ENCODE measurements around the gene TSNAXIP1.

Gene TSNAXIP1

DNA sequence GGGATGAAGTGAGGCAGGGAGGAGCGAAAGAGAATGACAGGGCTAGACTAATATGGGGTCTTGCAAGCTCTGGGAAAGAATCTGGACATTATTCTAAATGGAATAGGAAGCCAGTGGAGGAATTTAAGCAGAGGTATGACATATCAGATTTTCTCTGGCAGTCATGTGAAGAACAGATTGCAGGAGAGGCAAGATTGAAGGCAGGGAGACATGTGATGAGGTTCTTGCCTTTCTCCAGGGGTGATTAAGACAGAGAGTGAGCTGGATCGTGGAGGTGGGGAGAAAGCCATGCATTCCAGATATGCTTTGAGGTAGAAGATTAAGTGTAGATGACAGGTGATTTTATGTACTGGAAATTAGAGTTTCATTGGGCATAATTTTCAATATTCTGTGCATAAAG, 31.1 kb downstream of the TSNAXIP1 start:
- Mint-ChIP-seq H3K27ac (no peak overlapping the region), H3K36me3 (no peaks in the 10 kb centered on the region), H3K4me1 (peaks cover 19% of the 10 kb centered on the region), H3K9me3 (no peaks in the 10 kb centered on the region), H3K4me3 (no peak overlapping the region), H3K27me3 (no peaks in the 10 kb centered on the region)
- ATAC-seq, result no peak

DNA sequence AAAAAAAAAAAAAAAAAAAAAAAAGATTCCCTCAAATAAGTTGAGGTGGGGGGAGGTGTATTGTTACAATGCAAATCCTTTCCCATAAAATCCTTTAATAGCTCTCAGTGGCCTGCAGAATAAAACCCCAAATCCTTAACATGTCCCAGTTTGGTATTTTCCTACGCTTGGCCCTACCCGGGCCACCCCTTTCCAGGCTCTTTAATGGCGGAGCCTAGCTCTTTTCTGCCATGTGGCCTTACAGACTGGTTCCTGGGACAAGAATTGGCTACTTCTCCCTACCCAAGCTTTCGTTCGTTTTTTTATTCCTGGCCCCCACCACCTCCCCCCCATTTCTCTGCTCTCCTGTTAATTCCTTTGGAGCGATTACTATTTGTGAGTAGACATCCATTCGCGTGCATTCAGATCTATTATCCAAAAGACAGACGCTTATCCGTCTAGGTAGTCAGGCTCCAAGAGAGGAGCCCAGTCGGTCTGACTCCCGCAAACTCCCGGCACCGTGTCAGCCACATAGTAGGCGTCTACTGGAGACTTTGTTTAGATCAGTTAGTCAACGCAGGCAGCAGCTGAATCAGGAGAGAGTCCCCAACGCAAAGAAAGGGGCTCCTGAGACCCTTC, 34.6 kb downstream of the TSNAXIP1 start:
- no peaks in the 10 kb centered on the region for H3K27me3 Mint-ChIP-seq
- no peaks in the 10 kb centered on the region for H3K9me3 Mint-ChIP-seq
- ATAC-seq, result no peak
- H3K36me3 Mint-ChIP-seq, result peaks cover 5% of the 10 kb centered on the region
- H3K4me3 Mint-ChIP-seq, result peak overlapping the region; percentile 98
- H3K4me1 Mint-ChIP-seq, result peaks cover 34% of the 10 kb centered on the region
- H3K27ac Mint-ChIP-seq, result peak overlapping the region; percentile 92

DNA sequence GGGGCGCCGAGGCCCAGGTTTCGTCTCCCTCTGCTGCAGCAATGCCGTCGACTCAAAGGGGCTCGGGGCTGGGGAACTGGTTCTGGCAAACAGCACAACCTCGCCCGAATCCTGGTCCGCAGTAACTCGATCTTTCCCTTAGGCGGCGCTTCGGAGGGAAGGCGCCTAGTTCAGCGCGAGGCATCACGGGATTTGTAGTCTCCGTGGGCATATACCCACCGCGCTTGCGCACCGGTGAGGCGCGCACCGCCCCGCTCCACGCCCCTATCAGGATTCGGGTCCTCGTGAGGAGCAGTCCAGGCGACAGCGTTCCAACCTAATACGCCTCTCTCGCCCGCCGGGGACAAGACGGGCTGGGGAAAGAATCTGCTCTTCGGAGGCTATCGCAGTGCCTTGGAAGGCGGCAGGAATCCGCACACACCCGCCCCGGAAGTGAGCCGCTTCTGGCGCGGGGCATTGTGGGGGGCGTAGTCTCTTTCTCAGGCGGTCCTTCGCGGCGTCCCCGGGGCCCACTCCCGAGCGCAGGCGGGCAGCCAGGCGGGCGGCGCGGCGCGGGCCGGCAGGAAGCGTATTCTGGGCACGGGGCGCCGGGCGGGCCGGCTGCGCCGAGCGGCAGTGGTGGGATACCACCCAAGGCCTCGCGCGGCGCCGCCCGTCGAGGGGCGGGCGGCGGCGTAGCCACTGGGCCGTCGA, 35.3 kb downstream of the TSNAXIP1 start, which contains the start of gene THAP11:
Gene THAP11, plus strand, starts transcription at position 505 of the 693 bp plus-strand sequence. CDS start 235 bp downstream, outside the sequence.
- no peaks in the 10 kb centered on the region for H3K27me3 Mint-ChIP-seq
- H3K36me3 Mint-ChIP-seq, result peaks cover 5% of the 10 kb centered on the region
- H3K9me3 Mint-ChIP-seq, result no peaks in the 10 kb centered on the region
- ATAC-seq, result peak; percentile 77
- H3K4me1 Mint-ChIP-seq, result peaks cover 34% of the 10 kb centered on the region
- peak within 1 kb of the TSS; percentile 92 for H3K27ac Mint-ChIP-seq
- peak within 1 kb of the TSS; percentile 98 for H3K4me3 Mint-ChIP-seq

DNA sequence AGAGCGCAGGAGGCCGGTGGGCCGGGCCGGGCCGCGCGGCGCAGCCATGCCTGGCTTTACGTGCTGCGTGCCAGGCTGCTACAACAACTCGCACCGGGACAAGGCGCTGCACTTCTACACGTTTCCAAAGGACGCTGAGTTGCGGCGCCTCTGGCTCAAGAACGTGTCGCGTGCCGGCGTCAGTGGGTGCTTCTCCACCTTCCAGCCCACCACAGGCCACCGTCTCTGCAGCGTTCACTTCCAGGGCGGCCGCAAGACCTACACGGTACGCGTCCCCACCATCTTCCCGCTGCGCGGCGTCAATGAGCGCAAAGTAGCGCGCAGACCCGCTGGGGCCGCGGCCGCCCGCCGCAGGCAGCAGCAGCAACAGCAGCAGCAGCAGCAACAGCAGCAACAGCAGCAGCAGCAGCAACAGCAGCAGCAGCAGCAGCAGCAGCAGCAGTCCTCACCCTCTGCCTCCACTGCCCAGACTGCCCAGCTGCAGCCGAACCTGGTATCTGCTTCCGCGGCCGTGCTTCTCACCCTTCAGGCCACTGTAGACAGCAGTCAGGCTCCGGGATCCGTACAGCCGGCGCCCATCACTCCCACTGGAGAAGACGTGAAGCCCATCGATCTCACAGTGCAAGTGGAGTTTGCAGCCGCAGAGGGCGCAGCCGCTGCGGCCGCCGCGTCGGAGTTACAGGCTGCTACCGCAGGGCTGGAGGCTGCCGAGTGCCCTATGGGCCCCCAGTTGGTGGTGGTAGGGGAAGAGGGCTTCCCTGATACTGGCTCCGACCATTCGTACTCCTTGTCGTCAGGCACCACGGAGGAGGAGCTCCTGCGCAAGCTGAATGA, 36.0 kb downstream of the TSNAXIP1 start:
- Mint-ChIP-seq H3K27ac (peak overlapping the region; percentile 92), H3K9me3 (no peaks in the 10 kb centered on the region), H3K36me3 (peaks cover 5% of the 10 kb centered on the region), H3K4me3 (peak overlapping the region; percentile 92), H3K4me1 (peaks cover 39% of the 10 kb centered on the region), H3K27me3 (no peaks in the 10 kb centered on the region)
- ATAC-seq, result peak; percentile 62

DNA sequence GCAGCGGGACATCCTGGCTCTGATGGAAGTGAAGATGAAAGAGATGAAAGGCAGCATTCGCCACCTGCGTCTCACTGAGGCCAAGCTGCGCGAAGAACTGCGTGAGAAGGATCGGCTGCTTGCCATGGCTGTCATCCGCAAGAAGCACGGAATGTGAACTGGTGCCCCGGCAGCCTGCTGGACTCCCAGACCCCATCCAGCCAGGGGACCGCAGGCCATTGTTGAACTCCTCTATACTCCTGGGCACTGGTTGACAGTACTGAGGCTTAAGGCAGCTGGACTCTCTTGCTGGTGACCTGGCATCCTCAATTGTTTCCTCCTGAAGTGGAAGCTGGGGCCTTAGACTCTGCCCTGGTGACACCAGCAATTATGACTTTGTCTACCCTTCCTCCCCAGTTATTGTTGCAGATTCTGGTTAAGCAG, 36.7 kb downstream of the TSNAXIP1 start:
- H3K4me1 Mint-ChIP-seq, result peaks cover 46% of the 10 kb centered on the region
- H3K4me3 Mint-ChIP-seq, result peak overlapping the region; percentile 92
- ATAC-seq, result no peak
- peaks cover 5% of the 10 kb centered on the region for H3K36me3 Mint-ChIP-seq
- H3K9me3 Mint-ChIP-seq, result no peaks in the 10 kb centered on the region
- H3K27ac Mint-ChIP-seq, result peak overlapping the region; percentile 92
- no peaks in the 10 kb centered on the region for H3K27me3 Mint-ChIP-seq

DNA sequence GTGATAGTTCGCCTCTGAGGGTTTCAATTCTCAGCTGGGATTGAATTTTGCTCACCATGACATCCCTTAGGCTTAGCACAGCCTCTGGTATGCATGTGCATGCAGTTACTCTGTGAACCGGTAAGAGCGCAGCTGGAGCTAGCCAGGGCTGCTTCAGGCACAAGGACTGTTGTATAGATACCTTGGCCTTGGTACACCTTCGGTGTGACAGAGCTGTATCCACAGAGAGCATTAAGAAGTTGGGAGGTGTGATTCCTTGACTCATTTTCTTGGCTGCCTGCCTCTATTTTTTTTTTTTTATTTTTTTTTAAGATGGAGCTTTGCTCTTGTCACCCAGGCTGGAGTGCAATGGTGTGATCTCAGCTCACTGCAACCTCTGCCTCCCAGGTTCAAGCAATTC, 37.8 kb downstream of the TSNAXIP1 start:
- H3K36me3 Mint-ChIP-seq, result peaks cover 5% of the 10 kb centered on the region
- H3K27ac Mint-ChIP-seq, result no peak overlapping the region
- ATAC-seq, result no peak
- H3K4me1 Mint-ChIP-seq, result peaks cover 52% of the 10 kb centered on the region
- H3K27me3 Mint-ChIP-seq, result no peaks in the 10 kb centered on the region
- peak overlapping the region; percentile 11 for H3K4me3 Mint-ChIP-seq
- H3K9me3 Mint-ChIP-seq, result no peaks in the 10 kb centered on the region

DNA sequence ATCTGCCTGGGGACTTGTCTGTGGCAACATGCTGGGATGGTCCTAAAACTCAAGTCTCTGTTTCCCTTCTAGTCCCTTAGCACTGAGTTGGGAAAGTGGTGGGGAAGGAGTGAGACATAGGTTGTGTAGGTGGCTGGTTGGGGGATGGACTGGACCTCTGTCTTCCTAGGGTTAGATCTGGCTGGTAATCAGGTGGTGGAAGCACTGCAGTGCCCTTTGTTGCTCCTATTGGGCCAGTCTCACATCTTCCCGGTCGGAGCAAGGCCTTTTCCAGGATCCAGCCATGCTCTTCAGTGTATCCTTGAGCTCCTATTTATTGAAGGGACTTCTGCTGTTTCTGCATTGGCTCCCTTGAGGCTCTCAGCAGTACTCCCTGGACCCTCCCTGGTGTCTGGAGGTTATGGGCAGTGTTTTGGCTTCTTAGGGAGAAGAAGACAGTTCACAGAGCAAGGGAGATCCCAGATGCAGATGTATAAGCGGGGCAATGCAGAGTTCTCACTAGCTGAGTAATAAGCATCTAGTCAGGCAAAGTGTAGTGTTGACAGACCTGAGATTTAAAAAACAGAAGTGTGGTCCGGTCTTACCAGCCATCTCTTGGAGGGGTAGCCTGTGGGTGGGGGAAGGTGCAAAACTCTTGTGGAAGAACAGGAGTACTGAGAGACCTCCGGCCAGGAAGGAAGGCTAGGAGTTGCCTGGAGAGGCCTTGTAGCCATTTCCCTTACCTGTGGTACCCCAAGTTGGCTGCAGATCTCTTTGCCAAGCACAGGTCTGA, 38.8 kb downstream of the TSNAXIP1 start:
- peaks cover 60% of the 10 kb centered on the region for H3K4me1 Mint-ChIP-seq
- no peaks in the 10 kb centered on the region for H3K9me3 Mint-ChIP-seq
- peak overlapping the region; percentile 88 for H3K4me3 Mint-ChIP-seq
- H3K27ac Mint-ChIP-seq, result peak overlapping the region; percentile 87
- ATAC-seq, result no peak
- H3K36me3 Mint-ChIP-seq, result peaks cover 12% of the 10 kb centered on the region
- H3K27me3 Mint-ChIP-seq, result no peaks in the 10 kb centered on the region

DNA sequence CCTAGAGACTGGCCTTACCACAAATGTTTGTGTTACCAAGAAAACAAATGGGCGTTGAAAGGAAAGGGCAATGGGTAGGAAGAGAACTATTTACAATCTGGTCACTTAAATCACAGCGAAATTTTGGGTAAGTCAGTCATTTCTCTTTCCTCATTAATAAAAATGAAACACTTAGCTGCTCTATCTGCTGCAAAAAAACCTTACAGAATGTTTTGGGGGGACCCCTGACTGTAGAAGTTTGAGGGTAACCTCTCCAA, 39.3 kb downstream of the TSNAXIP1 start:
- peak overlapping the region; percentile 88 for H3K4me3 Mint-ChIP-seq
- no peaks in the 10 kb centered on the region for H3K9me3 Mint-ChIP-seq
- peak overlapping the region; percentile 87 for H3K27ac Mint-ChIP-seq
- peaks cover 60% of the 10 kb centered on the region for H3K4me1 Mint-ChIP-seq
- no peaks in the 10 kb centered on the region for H3K27me3 Mint-ChIP-seq
- peaks cover 12% of the 10 kb centered on the region for H3K36me3 Mint-ChIP-seq
- no peak for ATAC-seq

DNA sequence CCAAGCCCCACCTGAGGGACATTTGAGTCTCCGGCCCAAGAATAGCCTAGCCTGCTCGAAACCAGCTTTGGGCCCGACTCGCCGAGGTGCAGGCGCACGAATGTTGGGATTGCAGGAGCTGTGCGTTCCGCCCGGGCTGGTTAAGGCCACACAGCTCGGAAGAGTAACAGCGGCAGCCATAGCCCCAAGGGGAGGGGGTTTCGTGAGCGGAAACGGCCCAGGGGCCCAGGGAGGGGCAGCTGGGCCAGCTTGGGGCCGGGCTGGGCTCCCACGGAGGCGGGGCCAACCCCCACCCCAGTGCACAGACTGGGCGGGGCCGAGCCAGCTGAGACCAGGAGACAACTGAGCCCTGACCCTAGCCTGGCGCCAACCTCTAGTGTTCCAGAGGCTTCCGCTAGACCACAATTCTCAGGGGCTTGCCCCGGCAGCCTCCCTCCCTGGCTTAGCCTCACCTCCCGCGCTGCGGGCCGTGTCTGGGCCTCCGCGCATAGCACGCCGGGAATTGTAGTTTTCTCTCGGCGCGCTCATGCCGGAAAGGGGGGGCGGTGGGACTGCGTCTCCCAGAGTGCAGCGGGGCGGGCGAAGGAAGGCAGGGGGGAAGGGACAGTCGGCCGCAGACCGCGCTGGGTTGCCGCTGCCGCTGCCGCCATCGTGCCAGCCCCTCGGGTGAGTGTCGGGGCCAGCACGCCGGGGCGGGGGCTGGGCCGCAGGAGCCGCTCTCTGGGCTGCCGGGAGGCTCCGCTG, 39.8 kb downstream of the TSNAXIP1 start, which contains the start of gene NUTF2:
Gene NUTF2, plus strand, starts transcription at position 614 of the 744 bp plus-strand sequence. CDS start 18,198 bp downstream, outside the sequence.
- no peaks in the 10 kb centered on the region for H3K27me3 Mint-ChIP-seq
- H3K27ac Mint-ChIP-seq, result peak within 1 kb of the TSS; percentile 87
- ATAC-seq, result peak; percentile 82
- no peaks in the 10 kb centered on the region for H3K9me3 Mint-ChIP-seq
- peaks cover 59% of the 10 kb centered on the region for H3K4me1 Mint-ChIP-seq
- peaks cover 12% of the 10 kb centered on the region for H3K36me3 Mint-ChIP-seq
- peak within 1 kb of the TSS; percentile 88 for H3K4me3 Mint-ChIP-seq

DNA sequence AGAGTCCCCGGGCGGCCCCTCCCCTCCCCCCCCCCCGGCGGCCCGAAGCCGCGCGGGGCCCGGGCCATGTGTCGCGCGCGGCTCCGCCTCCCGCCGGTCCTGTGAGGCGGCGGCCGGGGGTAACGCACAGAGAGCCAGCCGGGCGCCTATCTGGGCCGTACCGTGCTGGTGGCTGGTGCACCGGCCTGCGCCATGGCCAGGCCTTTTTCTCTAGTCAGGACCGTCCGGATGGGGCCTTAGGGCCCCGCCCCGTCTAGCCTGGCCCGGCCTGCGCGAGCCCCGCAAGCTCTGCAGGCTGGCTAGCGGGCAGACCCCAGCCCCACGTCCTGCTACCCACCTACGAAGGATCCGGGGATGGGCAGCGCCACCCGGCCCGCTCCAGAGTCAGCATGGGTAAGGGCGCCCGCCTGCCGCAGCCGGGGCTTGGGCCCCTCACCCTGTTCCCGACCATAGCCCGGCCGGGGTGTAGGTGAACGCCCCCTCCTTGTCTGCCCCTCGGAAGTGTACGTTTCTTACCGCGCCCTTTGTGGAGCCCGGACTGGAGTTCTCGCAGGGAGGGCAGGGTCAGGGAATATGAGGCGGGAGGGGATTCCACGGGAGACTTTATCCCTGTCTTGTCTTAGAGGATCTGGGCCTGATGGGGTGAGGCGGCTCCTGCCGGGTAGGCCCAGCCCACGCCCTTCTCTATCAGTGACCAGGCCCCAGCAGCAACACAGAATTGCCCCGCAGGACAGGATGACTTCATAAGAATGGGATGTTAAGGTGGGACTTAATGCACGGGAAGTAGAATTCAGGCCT, 40.6 kb downstream of the TSNAXIP1 start, which contains the start of gene CENPT:
Gene CENPT, minus strand, starts transcription at position 630 of the 798 bp plus-strand sequence. CDS start 13,834 bp downstream, outside the sequence.
- H3K36me3 Mint-ChIP-seq, result peaks cover 12% of the 10 kb centered on the region
- no peaks in the 10 kb centered on the region for H3K9me3 Mint-ChIP-seq
- H3K4me3 Mint-ChIP-seq, result peak within 1 kb of the TSS; percentile 88
- no peaks in the 10 kb centered on the region for H3K27me3 Mint-ChIP-seq
- peak within 1 kb of the TSS; percentile 87 for H3K27ac Mint-ChIP-seq
- H3K4me1 Mint-ChIP-seq, result peaks cover 56% of the 10 kb centered on the region
- ATAC-seq, result peak; percentile 69

DNA sequence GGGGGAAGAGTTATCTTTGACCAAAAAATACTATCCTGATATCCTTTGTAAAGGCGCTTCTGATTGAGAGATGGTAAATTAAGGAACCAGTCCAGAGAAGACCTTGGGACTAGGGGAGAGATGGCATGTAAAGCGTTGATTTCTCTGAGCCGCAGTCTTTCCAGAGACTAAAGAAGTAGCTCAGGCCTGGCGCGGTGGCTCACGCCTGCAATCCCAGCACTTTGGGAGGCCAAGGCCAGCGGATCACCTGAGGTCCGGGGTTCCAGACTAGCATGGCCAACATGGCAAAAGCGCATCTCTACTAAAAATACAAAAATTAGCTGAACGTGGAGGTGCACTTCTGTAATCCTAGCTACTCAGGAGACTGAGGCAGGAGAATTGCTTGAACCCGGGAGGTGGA, 41.4 kb downstream of the TSNAXIP1 start:
- Mint-ChIP-seq H3K4me3 (peak overlapping the region; percentile 86), H3K4me1 (peaks cover 53% of the 10 kb centered on the region), H3K9me3 (no peaks in the 10 kb centered on the region), H3K36me3 (peaks cover 12% of the 10 kb centered on the region), H3K27ac (peak overlapping the region; percentile 87), H3K27me3 (no peaks in the 10 kb centered on the region)
- ATAC-seq, result no peak

DNA sequence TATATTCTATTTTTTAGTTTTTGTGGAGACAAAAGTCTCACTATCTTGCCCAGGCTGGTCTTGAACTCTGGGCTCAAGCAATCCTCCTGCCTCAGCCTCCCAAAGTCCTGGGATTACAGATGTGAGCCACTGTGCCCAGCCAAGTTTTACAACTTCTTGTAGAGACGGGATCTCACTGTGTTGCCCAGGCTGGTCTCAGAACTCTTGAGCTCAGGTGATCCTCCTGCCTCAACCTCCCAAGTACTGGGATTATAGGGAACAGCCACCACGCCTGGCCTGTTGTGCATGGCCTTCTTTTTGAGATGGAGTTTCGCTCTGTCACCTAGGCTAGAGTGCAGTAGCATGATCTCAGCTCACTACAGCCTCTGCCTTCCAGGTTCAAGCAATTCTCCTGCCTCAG, 47.0 kb downstream of the TSNAXIP1 start:
- Mint-ChIP-seq H3K4me3 (no peak overlapping the region), H3K36me3 (peaks cover 7% of the 10 kb centered on the region), H3K27ac (no peak overlapping the region), H3K4me1 (peaks cover 40% of the 10 kb centered on the region), H3K27me3 (no peaks in the 10 kb centered on the region), H3K9me3 (no peaks in the 10 kb centered on the region)
- no peak for ATAC-seq

DNA sequence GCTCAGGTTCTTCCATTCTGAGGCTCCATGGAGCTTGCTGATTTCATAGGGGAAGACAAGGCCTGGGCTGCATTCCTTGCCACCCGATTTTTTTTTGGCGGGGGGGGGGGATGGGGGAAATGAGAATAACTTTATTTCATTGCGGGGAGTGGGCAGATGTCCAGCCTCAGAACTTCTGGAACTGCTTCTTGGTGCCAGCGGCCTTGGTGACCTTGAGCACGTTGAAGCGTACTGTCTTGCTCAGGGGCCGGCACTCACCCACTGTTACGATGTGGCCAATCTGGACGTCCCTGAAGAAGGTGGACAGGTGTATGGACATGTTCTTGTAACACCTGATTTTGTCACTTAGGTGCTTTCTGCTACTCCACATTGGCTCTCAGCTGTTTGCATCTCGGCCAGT, 49.1 kb downstream of the TSNAXIP1 start:
- ATAC-seq, result no peak
- no peak overlapping the region for H3K27ac Mint-ChIP-seq
- no peak overlapping the region for H3K4me3 Mint-ChIP-seq
- H3K36me3 Mint-ChIP-seq, result peaks cover under 1% of the 10 kb centered on the region
- H3K27me3 Mint-ChIP-seq, result no peaks in the 10 kb centered on the region
- H3K9me3 Mint-ChIP-seq, result no peaks in the 10 kb centered on the region
- peaks cover 34% of the 10 kb centered on the region for H3K4me1 Mint-ChIP-seq
